Measurements from ENCODE around the gene TIMM22.

DNA sequence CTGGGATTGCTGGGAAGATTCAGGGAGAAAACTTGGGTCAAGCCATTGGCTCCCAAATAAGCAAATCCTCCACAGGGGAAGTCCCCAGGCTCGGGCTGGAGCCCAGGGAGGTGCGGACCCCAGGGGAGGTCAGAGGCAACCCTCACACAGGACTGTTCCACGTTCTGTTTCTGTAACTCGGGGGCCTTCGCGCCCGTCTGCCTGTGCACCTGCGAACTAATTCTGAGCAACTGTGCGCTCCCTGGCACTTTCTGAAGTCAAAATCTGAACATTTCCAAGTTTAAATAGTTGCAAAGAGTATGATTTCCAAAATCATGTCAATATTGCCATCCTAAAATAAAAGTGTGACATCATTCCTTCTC is 16.8 kb downstream of the TIMM22 start:
- TF ChIP-seq EP300 (IDR thresholded peaks at IDR 0.05): no peak
- TF ChIP-seq POLR2A (IDR thresholded peaks at IDR 0.05): no peak
- TF ChIP-seq, protein P1, sequence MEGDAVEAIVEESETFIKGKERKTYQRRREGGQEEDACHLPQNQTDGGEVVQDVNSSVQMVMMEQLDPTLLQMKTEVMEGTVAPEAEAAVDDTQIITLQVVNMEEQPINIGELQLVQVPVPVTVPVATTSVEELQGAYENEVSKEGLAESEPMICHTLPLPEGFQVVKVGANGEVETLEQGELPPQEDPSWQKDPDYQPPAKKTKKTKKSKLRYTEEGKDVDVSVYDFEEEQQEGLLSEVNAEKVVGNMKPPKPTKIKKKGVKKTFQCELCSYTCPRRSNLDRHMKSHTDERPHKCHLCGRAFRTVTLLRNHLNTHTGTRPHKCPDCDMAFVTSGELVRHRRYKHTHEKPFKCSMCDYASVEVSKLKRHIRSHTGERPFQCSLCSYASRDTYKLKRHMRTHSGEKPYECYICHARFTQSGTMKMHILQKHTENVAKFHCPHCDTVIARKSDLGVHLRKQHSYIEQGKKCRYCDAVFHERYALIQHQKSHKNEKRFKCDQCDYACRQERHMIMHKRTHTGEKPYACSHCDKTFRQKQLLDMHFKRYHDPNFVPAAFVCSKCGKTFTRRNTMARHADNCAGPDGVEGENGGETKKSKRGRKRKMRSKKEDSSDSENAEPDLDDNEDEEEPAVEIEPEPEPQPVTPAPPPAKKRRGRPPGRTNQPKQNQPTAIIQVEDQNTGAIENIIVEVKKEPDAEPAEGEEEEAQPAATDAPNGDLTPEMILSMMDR (IDR thresholded peaks at IDR 0.05): no peak
- no peak for TF ChIP-seq POLR2AphosphoS5 (IDR thresholded peaks at IDR 0.05)

Data from upper lobe of left lung (tissue), 4 donors.